B cell (primary cell): ENCODE measurements around the gene C1orf198. TPM values are rescaled to one million over a fixed set of nuclear protein-coding genes. Genes with fewer than 3 reads are reported as not detected.

ENCODE experiments used
- ATAC-seq: fragments of 200-7000 bp; cut with Tn5 transposase; one replicate; pipeline ENCODE4 v1.10.0; 2021; ENCODE audit warnings: low read depth, mild to moderate bottlenecking, moderate number of reproducible peaks, moderate library complexity
- CTCF ChIA-PET: fragments of 350-600 bp; sonication (Branson Sonifier 250); formaldehyde crosslinking; loops from one replicate; lab custom pipeline; 2021; ENCODE audit warnings: antibody characterized with exemption, inconsistent platforms; lab: Charles Lee
- POLR2A ChIA-PET: fragments of 350-600 bp; sonication (Branson Sonifier 250); formaldehyde crosslinking; loops from one replicate; lab custom pipeline; 2021; ENCODE audit warnings: antibody characterized with exemption; lab: Charles Lee
- DNase-seq: peaks from one replicate; pipeline ENCODE4 v3.0.0; 2013
- H2AFZ ChIP-seq: 2 replicates; pipeline ENCODE4 v1.6.1; 2012; ENCODE audit warnings: mild to moderate bottlenecking, low read depth, low read length; ENCODE audit not compliant: insufficient read depth, poor library complexity, severe bottlenecking
- H3K27ac ChIP-seq, 2 donors: 1 replicate in 1 of 2; 2 replicates in 1 of 2; pipeline ENCODE4 v1.5.1; 2012 to 2013; ENCODE audit warnings: low read length in 2 of 2, mild to moderate bottlenecking in 2 of 2, moderate library complexity in 1 of 2
- H3K27me3 ChIP-seq, 4 experiments: fragments of 200-600 bp in 1 of 4; sonication (generic) in 1 of 4; replicated peaks in 1 of 4; 1 replicate in 2 of 4; 2 replicates in 2 of 4; pipeline versions ENCODE4 v1.6.1 to v1.7.0; 2013 to 2016; ENCODE audit warnings: low read length in 3 of 4, mild to moderate bottlenecking in 2 of 4, mixed read lengths in 1 of 4, moderate library complexity in 1 of 4; ENCODE audit not compliant: insufficient read depth in 4 of 4, control insufficient read depth in 3 of 4; ENCODE audit errors: control extremely low read depth in 1 of 4
- H3K36me3 ChIP-seq, 2 experiments: replicated peaks in 1 of 2; 1 replicate in 1 of 2; 2 replicates in 1 of 2; pipeline versions ENCODE4 v1.6.1 to v1.7.1; 2013; ENCODE audit warnings: low read length in 1 of 2; ENCODE audit not compliant: insufficient read depth in 2 of 2, control insufficient read depth in 1 of 2; ENCODE audit errors: control extremely low read depth in 1 of 2, extremely low read depth in 1 of 2
- H3K4me1 ChIP-seq, 2 donors: fragments of 200-600 bp in 1 of 2; sonication (generic) in 1 of 2; 1 replicate in 1 of 2; 2 replicates in 1 of 2; pipeline versions ENCODE4 v1.5.1 to v1.6.1; 2013 to 2017; ENCODE audit warnings: low read length in 2 of 2; ENCODE audit not compliant: control insufficient read depth in 2 of 2, insufficient read depth in 2 of 2
- H3K4me2 ChIP-seq: replicated peaks from 2 replicates; pipeline ENCODE3; 2012; ENCODE audit warnings: mild to moderate bottlenecking, low read depth, low read length; ENCODE audit not compliant: poor library complexity, severe bottlenecking
- H3K4me3 ChIP-seq, 5 experiments: fragments of 200-600 bp in 1 of 5; sonication (generic) in 1 of 5; 1 replicate in 3 of 5; 2 replicates in 2 of 5; pipeline versions ENCODE4 v1.5.1 to v1.7.0; 2011 to 2016; ENCODE audit warnings: low read length in 4 of 5, mild to moderate bottlenecking in 4 of 5, low read depth in 2 of 5, control low read depth in 1 of 5, moderate library complexity in 1 of 5; ENCODE audit not compliant: insufficient read depth in 1 of 5; ENCODE audit errors: control extremely low read depth in 1 of 5, extremely low read depth in 1 of 5
- H3K79me2 ChIP-seq: fragments of 200-600 bp; sonication (generic); one replicate; pipeline ENCODE4 v1.6.0; 2016; ENCODE audit warnings: low read length; ENCODE audit not compliant: control insufficient read depth, insufficient read depth
- H3K9ac ChIP-seq: fragments of 200-600 bp; sonication (generic); 2 replicates; pipeline ENCODE4 v1.6.1; 2017; ENCODE audit warnings: mild to moderate bottlenecking, low read length, moderate library complexity
- H3K9me3 ChIP-seq, 3 donors: one replicate each; pipeline versions ENCODE4 v1.6.1 to v1.7.1; 2013; ENCODE audit warnings: low read length in 2 of 3; ENCODE audit not compliant: control insufficient read depth in 2 of 3, insufficient read depth in 1 of 3; ENCODE audit errors: control extremely low read depth in 1 of 3
- H4K20me1 ChIP-seq: 2 replicates; pipeline ENCODE4 v1.6.0; 2012; ENCODE audit warnings: mild to moderate bottlenecking, low read length; ENCODE audit not compliant: insufficient read depth, control insufficient read depth, poor library complexity, severe bottlenecking
- H3K27ac Mint-ChIP-seq: one replicate; pipeline ENCODE4 v1.8.0; 2021; ENCODE audit warnings: mixed read lengths
- H3K27me3 Mint-ChIP-seq: one replicate; pipeline ENCODE4 v1.8.0; 2021; ENCODE audit warnings: mixed read lengths
- H3K4me1 Mint-ChIP-seq: one replicate; pipeline ENCODE4 v1.8.0; 2021; ENCODE audit warnings: mixed read lengths
- H3K4me3 Mint-ChIP-seq: one replicate; pipeline ENCODE4 v1.8.0; 2021; ENCODE audit warnings: mixed read lengths
- H3K9me3 Mint-ChIP-seq: one replicate; pipeline ENCODE4 v1.8.0; 2022; ENCODE audit warnings: mixed read lengths; ENCODE audit not compliant: insufficient read depth
- CTCF ChIP-seq: fragments of 200-600 bp; IDR thresholded peaks from one replicate; pipeline ENCODE4 v1.8.0; 2022; ENCODE audit warnings: antibody characterized with exemption, mild to moderate bottlenecking
- EZH2 ChIP-seq: IDR thresholded peaks from 2 replicates; pipeline ENCODE4 v1.6.1; 2012; ENCODE audit warnings: borderline replicate concordance, low read depth, mild to moderate bottlenecking, moderate library complexity, low read length; ENCODE audit not compliant: insufficient read depth, poor library complexity, severe bottlenecking
- WGBS: methylation state at CpG from one replicate; pipeline ENCODE4 v1.1.5; 2013; ENCODE audit warnings: missing lambda C conversion rate; ENCODE audit not compliant: insufficient coverage; 5-methylcytosine and 5-hydroxymethylcytosine counted together
- intact Hi-C: fragments of 100-400 bp; cut with micrococcal nuclease; formaldehyde crosslinking; loops from one replicate; pipeline ENCODE4 v1.10.0; 2022
- polyA plus RNA-seq: library from polyadenylated mRNA; depleted of rRNA; stranded (reverse); fragments of >200 nt; gene quantifications from 2 replicates; pipeline ENCODE4 v1.2.3, GENCODE V29; 2012
- total RNA-seq, 2 donors: library from RNA; stranded (reverse); fragments of 120-200 nt in 1 of 2; gene quantifications; 1 replicate in 1 of 2; 2 replicates in 1 of 2; pipeline versions ENCODE4 v1.2.3 to v1.2.4, GENCODE V29; 2013 to 2022

The C1orf198 gene
- total and polyA plus RNA-seq, 2 donors (not counting 1 experiment from before 2014, with no cell fraction given), result 1.0 to 6.6 TPM

DNA sequence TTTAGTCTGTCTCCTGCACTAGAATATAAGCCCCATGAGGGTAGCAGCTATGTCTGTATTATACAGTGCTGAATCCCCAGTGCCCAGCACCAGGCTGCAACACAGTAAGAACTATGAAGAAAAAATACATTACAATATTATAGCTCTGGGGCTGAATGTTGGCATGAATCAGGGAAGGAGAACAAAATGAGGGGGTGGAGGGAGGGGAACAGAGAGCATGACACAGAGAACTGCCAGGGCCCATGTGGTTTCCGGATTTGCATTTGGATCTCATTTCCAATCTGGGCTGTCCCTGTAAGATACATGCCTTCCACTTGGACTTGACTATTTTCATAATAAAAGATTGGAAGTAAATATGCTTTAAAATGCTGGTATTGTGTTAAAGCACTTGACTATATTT lies 35.8 kb downstream of the C1orf198 start:
- no CpG with 5 or more reads among the region's 1 CpG for WGBS
- DNase-seq (no peak), ATAC-seq (no peak)
- H3K9ac ChIP-seq, result no peak overlapping the region
- intact Hi-C loops, result no loop called here
- no peak overlapping the region for H3K4me3 ChIP-seq
- TF ChIP-seq CTCF, result no peak
- no peak for TF ChIP-seq EZH2
- ChIA-PET POLR2A (no interaction called here), CTCF (no interaction called here)
- Mint-ChIP-seq H3K9me3 (peaks cover 9% of the 10 kb centered on the region), H3K4me3 (no peak overlapping the region), H3K4me1 (no peaks in the 10 kb centered on the region), H3K27me3 (peaks cover 34% of the 10 kb centered on the region), H3K27ac (no peak overlapping the region)
- no peaks in the 10 kb centered on the region for H3K79me2 ChIP-seq
- H3K27me3 ChIP-seq, result no peaks in the 10 kb centered on the region
- H3K36me3 ChIP-seq, result no peaks in the 10 kb centered on the region
- no peak overlapping the region for H3K4me2 ChIP-seq
- no peak overlapping the region for H2AFZ ChIP-seq
- H3K4me1 ChIP-seq, result no peaks in the 10 kb centered on the region
- H3K27ac ChIP-seq, result no peak overlapping the region
- peaks cover 0 to 5% (median 1%) of the 10 kb centered on the region in 3 donors for H3K9me3 ChIP-seq
- H4K20me1 ChIP-seq, result no peaks in the 10 kb centered on the region

DNA sequence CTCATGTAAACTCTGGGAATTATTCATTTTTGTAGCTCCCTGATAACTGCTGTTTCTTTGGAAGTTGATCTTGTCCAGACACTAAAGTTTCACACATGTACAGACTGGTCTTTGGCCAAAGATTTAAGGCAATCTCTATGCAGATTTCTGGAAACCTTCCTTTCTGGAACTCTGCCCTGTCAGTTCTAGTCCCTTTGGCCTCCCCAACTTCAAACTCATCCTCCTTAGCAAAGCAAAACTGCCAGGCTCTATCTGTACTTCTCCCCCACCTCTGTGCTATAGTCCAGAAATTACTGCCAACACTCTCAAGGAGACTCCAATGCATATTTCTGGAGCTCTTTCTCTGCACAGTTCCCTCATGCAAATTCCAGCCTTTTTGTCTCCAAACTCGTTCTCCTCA lies 36.5 kb downstream of the C1orf198 start:
- H3K4me2 ChIP-seq, result no peak overlapping the region
- ChIA-PET CTCF (no interaction called here), POLR2A (no interaction called here)
- WGBS, result 79% methylated on average over 1 of the region's 1 CpG
- DNase-seq (no peak), ATAC-seq (no peak)
- H3K4me1 ChIP-seq, result no peaks in the 10 kb centered on the region
- no peaks in the 10 kb centered on the region for H3K27me3 ChIP-seq
- H3K4me3 ChIP-seq, result no peak overlapping the region
- no peak overlapping the region for H3K9ac ChIP-seq
- H3K79me2 ChIP-seq, result no peaks in the 10 kb centered on the region
- no peaks in the 10 kb centered on the region for H4K20me1 ChIP-seq
- Mint-ChIP-seq H3K27me3 (peaks cover 34% of the 10 kb centered on the region), H3K9me3 (peaks cover 9% of the 10 kb centered on the region), H3K4me1 (no peaks in the 10 kb centered on the region), H3K27ac (no peak overlapping the region), H3K4me3 (no peak overlapping the region)
- no peak overlapping the region for H3K27ac ChIP-seq
- H3K36me3 ChIP-seq, result no peaks in the 10 kb centered on the region
- TF ChIP-seq EZH2, result no peak
- no peak for TF ChIP-seq CTCF
- peaks cover 0 to 5% (median 1%) of the 10 kb centered on the region in 3 donors for H3K9me3 ChIP-seq
- H2AFZ ChIP-seq, result no peak overlapping the region
- intact Hi-C loops, result no loop called here
